ENCODE measurements around the gene MALRD1. TPM values are rescaled to one million over a fixed set of nuclear protein-coding genes. Genes with fewer than 3 reads are reported as not detected.
"Not testable (repeated sequence)": the region's sequence is repeated elsewhere in the genome, so short reads cannot be mapped to it uniquely, and the experiment has no call there.

Gene MALRD1
- total RNA-seq, 2 experiments from 2014 or later, result not detected

DNA sequence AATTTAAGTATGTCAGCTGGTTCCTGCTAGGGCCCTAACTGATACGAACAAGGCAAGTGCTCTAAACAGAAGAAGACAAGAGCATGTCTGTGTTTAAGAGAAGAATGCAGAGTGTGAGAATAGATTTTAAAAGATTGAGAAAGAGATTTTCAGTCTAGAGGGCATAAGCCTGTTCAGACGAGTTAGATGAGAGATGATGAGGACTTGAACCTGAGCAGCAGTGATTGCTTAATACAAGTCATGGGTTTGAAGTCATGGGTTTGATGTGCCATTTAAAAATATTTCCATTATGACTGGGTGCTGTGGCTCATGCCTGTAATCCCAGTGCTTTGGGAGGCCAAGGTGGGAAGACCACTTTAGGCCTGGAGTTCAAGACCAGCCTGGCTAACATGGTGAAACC lies 658.8 kb downstream of the MALRD1 start:
- no peaks in the 10 kb centered on the region for H3K27me3 Mint-ChIP-seq
- peaks cover 11% of the 10 kb centered on the region for H3K9me3 Mint-ChIP-seq
- ATAC-seq (ENCODE audit: low read depth), result no peak
- H3K4me1 Mint-ChIP-seq, result no peaks in the 10 kb centered on the region
- POLR2A ChIA-PET, result no interaction called here
- no peak overlapping the region for H3K4me3 Mint-ChIP-seq
- H3K27ac Mint-ChIP-seq, result no peak overlapping the region
- no peak for DNase-seq
- H3K36me3 Mint-ChIP-seq, result peaks cover 1% of the 10 kb centered on the region

DNA sequence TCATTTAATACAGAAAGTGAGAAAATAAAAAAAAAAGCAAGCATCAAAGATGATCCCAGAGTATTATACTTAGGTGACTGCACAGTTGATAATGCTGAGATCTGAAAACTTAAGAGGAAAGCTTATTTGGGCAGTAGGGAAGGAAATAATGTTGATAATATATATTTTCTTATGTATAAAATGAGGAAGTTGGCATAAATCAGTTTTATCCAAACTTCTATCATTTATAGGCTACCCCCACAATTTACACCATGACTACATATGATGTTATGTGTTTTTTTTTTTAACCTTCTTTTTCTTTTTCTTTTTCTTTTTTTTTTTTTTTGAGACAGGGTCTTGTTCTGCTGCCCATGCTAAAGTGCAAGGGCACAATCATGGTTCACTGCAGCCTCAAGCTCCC lies 659.4 kb downstream of the MALRD1 start:
- POLR2A ChIA-PET, result no interaction called here
- DNase-seq (no peak), ATAC-seq (ENCODE audit: low read depth) (no peak)
- peaks cover 11% of the 10 kb centered on the region for H3K9me3 Mint-ChIP-seq
- peaks cover 1% of the 10 kb centered on the region for H3K36me3 Mint-ChIP-seq
- no peak overlapping the region for H3K4me3 Mint-ChIP-seq
- H3K27ac Mint-ChIP-seq, result no peak overlapping the region
- no peaks in the 10 kb centered on the region for H3K4me1 Mint-ChIP-seq
- no peaks in the 10 kb centered on the region for H3K27me3 Mint-ChIP-seq

DNA sequence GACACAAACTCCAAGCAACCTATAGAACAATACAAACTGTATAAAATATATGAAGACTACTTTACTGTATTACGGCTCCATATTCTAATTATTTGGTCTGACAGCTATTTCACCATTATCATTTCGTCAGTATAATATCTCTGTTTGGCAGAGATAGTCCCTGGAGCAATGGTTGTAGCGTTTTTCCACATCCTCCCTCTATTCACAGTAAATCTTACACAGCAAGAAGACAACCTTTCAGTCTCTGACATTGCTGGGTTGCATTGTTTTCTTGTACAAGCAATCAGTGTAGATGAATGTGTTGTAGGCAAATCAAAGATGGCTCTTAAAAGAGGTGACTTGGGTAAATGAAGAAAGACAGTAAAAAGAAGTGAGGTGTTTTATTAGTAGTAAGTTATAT lies 662.0 kb downstream of the MALRD1 start:
- Mint-ChIP-seq H3K9me3 (peaks cover 17% of the 10 kb centered on the region), H3K36me3 (peaks cover 1% of the 10 kb centered on the region), H3K4me1 (peaks cover 2% of the 10 kb centered on the region), H3K27ac (no peak overlapping the region), H3K27me3 (no peaks in the 10 kb centered on the region), H3K4me3 (no peak overlapping the region)
- no peak for ATAC-seq (ENCODE audit: low read depth)
- no peak for DNase-seq
- POLR2A ChIA-PET, result no interaction called here

DNA sequence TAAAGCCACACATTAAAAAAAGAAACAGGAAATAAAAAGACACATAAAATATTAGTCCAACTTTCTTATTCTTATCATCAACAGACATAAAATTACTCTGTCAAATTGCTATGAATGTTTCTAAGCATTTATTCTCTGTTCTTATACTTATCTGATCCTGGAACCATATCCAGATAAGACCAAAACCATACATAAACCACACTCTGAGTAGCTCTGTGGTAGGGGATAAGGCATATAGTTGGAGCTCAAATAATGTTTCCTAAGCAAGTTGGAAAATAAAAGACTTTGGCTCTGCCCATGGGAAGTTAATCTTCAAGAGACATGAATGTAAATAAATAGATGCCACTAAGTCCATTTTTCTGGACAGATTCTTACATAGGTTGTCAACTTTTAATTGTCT lies 664.6 kb downstream of the MALRD1 start:
- Mint-ChIP-seq H3K4me1 (peaks cover 2% of the 10 kb centered on the region), H3K9me3 (peaks cover 18% of the 10 kb centered on the region), H3K36me3 (peaks cover 1% of the 10 kb centered on the region), H3K27me3 (no peaks in the 10 kb centered on the region), H3K27ac (no peak overlapping the region), H3K4me3 (no peak overlapping the region)
- no peak for ATAC-seq (ENCODE audit: low read depth)
- POLR2A ChIA-PET, result no interaction called here
- DNase-seq, result no peak

DNA sequence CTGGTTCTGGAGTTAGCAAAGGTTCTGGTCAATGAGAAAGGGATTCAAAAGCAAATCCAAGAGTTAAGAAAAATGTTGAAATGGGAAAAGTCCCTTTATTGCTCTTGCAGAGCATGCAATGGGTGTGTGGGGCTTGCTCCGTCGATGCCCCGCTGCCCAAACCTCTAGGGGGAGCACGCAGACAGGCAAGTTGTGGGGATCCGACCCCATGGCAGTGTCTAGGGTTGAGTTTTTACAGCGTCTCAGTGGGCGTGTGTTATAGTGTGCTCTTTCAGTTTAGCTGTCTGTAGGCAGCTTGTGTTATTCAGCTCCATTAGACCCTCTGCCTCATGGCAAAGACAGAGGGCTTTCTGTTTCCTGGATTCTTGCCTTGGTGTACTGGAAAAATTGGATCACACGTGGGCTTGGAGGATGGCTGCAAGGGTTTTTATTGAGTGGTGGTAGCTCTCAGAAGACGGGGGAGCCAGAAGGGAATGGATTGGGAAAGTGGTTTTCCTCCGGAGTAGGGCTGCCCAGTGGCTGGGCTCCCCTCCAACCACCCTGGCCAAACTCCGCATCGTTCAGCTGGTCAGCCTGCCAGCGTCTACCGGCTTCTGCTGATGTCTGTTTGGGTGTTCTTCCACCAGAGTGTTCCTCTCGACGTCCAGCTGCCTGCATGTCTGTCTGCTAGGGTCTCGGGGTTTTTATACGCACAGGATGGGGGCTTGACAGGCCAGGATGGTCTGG lies 665.4 kb downstream of the MALRD1 start:
- H3K27me3 Mint-ChIP-seq, result no peaks in the 10 kb centered on the region
- H3K4me1 Mint-ChIP-seq, result peaks cover 2% of the 10 kb centered on the region
- H3K27ac Mint-ChIP-seq, result no peak overlapping the region
- DNase-seq (no peak), ATAC-seq (ENCODE audit: low read depth) (no peak)
- no peak overlapping the region for H3K4me3 Mint-ChIP-seq
- H3K9me3 Mint-ChIP-seq, result peaks cover 18% of the 10 kb centered on the region
- POLR2A ChIA-PET, result no interaction called here
- H3K36me3 Mint-ChIP-seq, result peaks cover 1% of the 10 kb centered on the region

DNA sequence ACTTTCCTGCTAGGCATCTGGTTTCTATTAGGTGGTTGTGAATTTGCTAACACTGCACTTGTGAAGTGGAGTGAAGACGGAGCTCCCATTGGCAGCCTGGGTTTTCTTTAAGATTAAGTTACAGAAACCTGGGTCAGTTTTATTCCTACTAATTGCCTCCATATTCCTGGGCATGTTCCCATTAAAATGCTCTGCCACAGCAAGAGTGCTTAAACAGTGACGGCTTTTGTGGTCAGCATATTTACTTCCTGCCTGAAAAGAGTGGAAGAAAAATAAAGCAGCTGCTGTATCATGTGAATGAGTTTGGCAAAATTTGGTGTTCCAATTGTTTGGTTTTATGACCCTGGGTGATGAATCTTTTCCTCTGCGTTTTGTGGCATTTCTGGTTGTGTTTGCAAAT lies 670.7 kb downstream of the MALRD1 start:
- H3K9me3 Mint-ChIP-seq, result peaks cover 7% of the 10 kb centered on the region
- H3K27me3 Mint-ChIP-seq, result no peaks in the 10 kb centered on the region
- H3K36me3 Mint-ChIP-seq, result no peaks in the 10 kb centered on the region
- H3K4me1 Mint-ChIP-seq, result peaks cover 2% of the 10 kb centered on the region
- ATAC-seq (ENCODE audit: low read depth), result no peak
- H3K4me3 Mint-ChIP-seq, result no peak overlapping the region
- POLR2A ChIA-PET, result no interaction called here
- no peak overlapping the region for H3K27ac Mint-ChIP-seq
- DNase-seq, result no peak

DNA sequence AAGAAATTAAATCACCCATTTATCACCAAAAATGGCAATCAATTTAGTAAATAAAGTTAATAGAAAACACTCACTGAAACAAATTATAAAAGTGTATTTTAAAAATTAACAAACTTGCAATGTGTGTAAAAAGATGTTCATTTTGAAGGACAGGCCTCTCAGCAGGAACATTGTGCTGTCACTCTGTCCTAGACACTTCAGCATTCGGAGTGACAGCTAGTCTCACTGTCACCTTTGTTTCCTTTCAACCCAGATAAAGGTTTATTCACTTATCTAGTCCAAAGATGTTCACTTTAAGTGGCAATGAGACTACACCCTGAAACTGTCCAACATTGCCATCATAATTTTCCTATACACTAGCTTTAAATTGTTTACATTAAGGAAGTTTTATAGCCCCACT lies 675.7 kb downstream of the MALRD1 start:
- H3K4me1 Mint-ChIP-seq, result no peaks in the 10 kb centered on the region
- DNase-seq (no peak), ATAC-seq (ENCODE audit: low read depth) (no peak)
- H3K9me3 Mint-ChIP-seq, result peaks cover 5% of the 10 kb centered on the region
- no peak overlapping the region for H3K4me3 Mint-ChIP-seq
- POLR2A ChIA-PET, result no interaction called here
- no peaks in the 10 kb centered on the region for H3K27me3 Mint-ChIP-seq
- H3K27ac Mint-ChIP-seq, result no peak overlapping the region
- H3K36me3 Mint-ChIP-seq, result no peaks in the 10 kb centered on the region

DNA sequence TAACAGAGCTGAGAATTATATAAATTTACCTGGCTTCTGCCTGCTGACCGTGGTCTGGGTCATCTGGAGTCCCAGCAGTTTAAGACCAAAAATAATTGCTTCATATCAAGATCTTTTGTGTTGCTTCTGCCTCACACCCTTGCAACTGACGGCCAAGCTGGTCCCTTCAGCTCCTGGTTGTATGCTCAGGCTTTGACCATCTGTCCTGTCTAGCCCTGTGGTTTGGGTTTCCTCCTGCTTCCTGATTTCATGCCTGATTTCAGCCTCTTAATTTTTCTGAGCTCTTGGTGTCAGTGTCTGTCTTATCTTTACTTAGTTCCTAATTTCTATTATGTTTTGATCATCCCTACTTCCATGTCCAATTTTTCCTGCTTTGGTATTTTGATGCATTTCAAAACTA lies 679.8 kb downstream of the MALRD1 start:
- peaks cover 4% of the 10 kb centered on the region for H3K9me3 Mint-ChIP-seq
- H3K27me3 Mint-ChIP-seq, result no peaks in the 10 kb centered on the region
- no peak overlapping the region for H3K27ac Mint-ChIP-seq
- DNase-seq, result no peak
- no peak for ATAC-seq (ENCODE audit: low read depth)
- POLR2A ChIA-PET, result no interaction called here
- H3K4me1 Mint-ChIP-seq, result no peaks in the 10 kb centered on the region
- no peaks in the 10 kb centered on the region for H3K36me3 Mint-ChIP-seq
- H3K4me3 Mint-ChIP-seq, result no peak overlapping the region

DNA sequence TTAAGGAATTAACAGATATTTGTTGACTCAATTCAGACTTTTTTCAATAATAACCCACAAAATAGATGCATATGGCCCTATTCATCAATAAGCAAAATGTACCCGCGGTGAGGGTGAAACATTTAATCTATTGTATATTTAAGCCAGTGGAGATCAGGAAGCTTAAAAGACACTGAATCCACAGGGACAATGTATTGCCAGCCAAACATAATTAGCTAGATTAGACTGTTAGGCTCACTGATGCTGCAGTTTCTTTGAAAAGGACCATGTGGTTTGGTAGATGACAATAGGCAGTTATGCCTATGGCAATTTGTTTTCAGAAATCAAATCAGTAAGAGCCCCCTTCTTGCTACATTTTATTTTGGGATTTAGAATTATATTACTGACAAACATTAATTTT lies 680.4 kb downstream of the MALRD1 start:
- Mint-ChIP-seq H3K27ac (no peak overlapping the region), H3K4me3 (no peak overlapping the region), H3K36me3 (no peaks in the 10 kb centered on the region), H3K27me3 (no peaks in the 10 kb centered on the region), H3K9me3 (peaks cover 4% of the 10 kb centered on the region), H3K4me1 (no peaks in the 10 kb centered on the region)
- POLR2A ChIA-PET, result no interaction called here
- DNase-seq, result no peak
- ATAC-seq (ENCODE audit: low read depth), result no peak

DNA sequence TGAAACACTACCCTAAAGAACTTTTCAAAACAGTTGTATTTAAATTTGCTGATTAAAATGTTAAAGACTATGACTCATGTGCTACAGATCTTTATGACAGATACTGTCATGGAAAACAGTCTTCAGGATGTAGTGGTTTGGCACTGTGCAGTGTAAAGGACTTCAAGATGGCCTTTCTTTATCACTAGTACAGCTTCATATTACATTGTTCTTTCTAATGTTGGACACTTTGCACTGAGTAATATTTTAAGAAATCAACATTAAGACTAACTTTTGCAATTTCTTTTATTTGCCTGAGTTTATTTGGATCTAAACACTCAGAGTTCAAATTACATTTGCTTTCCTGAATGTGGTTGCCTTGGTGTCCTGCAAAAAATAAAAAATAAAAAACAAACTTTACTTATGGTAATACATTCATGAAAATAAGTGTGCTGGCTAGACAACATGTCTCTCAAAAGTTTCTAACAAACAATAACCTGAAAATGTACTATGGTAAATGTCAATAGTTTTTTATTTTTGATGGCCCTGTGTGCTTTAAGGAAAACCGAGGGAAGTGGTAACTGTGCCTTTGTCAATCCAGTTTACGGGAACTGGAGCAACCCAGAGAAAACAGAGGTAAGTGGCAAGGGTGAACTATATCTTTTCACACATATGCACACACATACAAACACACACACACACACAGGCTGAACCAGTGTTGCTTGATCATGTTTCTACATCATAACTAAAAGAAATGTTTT lies 681.7 kb downstream of the MALRD1 start:
- H3K4me1 Mint-ChIP-seq, result no peaks in the 10 kb centered on the region
- no peak for DNase-seq
- H3K4me3 Mint-ChIP-seq, result no peak overlapping the region
- no peaks in the 10 kb centered on the region for H3K36me3 Mint-ChIP-seq
- H3K27me3 Mint-ChIP-seq, result no peaks in the 10 kb centered on the region
- peaks cover 2% of the 10 kb centered on the region for H3K9me3 Mint-ChIP-seq
- POLR2A ChIA-PET, result no interaction called here
- H3K27ac Mint-ChIP-seq, result no peak overlapping the region
- no peak for ATAC-seq (ENCODE audit: low read depth)

DNA sequence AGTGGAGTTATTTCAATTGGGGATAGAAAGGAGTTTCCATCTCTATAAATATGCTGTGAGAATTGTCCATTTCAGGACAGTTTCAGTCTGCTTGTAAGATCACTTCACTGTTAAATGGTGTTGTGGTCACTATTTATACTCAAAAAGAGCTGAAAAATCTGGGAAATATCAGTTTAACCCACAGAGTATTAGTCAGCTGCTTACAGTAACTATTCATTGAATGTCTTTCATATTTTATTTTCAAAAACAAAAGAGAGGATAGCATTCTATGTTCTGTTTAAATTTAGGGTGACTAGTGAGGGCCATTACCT lies 682.3 kb downstream of the MALRD1 start:
- Mint-ChIP-seq H3K9me3 (peaks cover 2% of the 10 kb centered on the region), H3K4me1 (no peaks in the 10 kb centered on the region), H3K27ac (no peak overlapping the region), H3K4me3 (no peak overlapping the region), H3K27me3 (no peaks in the 10 kb centered on the region), H3K36me3 (no peaks in the 10 kb centered on the region)
- no peak for ATAC-seq (ENCODE audit: low read depth)
- POLR2A ChIA-PET, result no interaction called here
- DNase-seq, result no peak

DNA sequence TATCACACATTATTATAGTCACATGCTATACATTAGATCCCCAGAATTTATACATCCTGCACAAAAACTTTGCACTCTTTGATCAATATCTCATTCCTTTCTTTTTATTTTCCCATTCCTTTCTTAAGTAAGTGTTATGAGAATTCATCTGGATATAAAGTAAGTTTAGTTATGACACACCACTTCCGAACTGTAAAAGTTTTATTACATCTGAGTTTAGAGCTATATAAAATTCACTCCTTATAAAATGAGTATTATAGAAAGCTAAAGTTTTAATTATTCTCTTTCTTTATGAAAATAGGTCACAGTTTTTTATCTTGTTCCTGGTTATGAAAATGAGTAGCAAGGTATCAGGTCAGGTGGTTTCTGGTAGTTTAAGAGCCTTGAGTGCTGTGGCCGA lies 683.0 kb downstream of the MALRD1 start:
- no peaks in the 10 kb centered on the region for H3K4me1 Mint-ChIP-seq
- H3K27ac Mint-ChIP-seq, result no peak overlapping the region
- no peaks in the 10 kb centered on the region for H3K36me3 Mint-ChIP-seq
- H3K4me3 Mint-ChIP-seq, result no peak overlapping the region
- DNase-seq (no peak), ATAC-seq (ENCODE audit: low read depth) (no peak)
- POLR2A ChIA-PET, result no interaction called here
- H3K9me3 Mint-ChIP-seq, result peaks cover 6% of the 10 kb centered on the region
- H3K27me3 Mint-ChIP-seq, result no peaks in the 10 kb centered on the region

DNA sequence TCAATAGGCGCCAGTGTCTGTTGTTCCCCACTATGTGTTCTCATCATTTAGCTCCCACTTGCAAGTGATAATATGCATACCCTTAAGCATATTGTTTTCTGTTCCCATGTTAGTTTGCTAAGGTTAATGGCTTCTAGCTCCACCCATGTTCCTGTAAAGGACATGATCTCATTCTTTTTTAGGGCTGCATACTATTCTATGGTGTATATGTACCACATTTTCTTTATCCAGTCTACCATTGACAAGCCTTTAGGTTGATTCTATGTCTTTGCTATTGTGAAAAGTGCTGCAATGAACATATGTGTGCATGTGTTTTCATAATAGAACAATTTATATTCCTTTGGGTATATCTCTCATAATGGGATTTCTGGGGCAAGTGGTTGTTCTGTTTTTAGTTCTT lies 689.8 kb downstream of the MALRD1 start:
- no peaks in the 10 kb centered on the region for H3K4me1 Mint-ChIP-seq
- no peak for ATAC-seq (ENCODE audit: low read depth)
- H3K4me3 Mint-ChIP-seq, result no peak overlapping the region
- H3K27me3 Mint-ChIP-seq, result no peaks in the 10 kb centered on the region
- no peak for DNase-seq
- POLR2A ChIA-PET, result no interaction called here
- H3K27ac Mint-ChIP-seq, result no peak overlapping the region
- no peaks in the 10 kb centered on the region for H3K36me3 Mint-ChIP-seq
- H3K9me3 Mint-ChIP-seq, result peaks cover 9% of the 10 kb centered on the region

DNA sequence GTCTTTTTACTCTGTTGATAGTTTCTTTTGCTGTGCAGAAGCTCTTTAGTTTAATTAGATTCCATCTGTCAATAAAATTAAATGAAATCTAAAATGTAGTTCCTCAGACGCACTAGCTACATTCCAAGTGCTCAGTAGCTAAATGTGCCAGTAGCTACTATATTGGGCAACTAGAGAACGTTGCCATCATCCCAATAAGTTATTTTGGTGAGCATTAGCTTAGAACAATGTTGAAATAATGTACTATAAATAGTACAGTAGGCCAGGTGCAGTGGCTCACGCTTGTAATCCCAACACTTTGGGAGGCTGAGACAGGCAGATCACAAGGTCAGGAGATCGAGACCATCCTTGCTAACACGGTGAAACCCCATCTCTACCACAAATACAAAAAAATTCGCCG lies 690.6 kb downstream of the MALRD1 start:
- H3K4me3 Mint-ChIP-seq; POLR2A ChIA-PET; H3K27ac Mint-ChIP-seq; ATAC-seq (ENCODE audit: low read depth); H3K9me3 Mint-ChIP-seq; H3K36me3 Mint-ChIP-seq; DNase-seq; H3K4me1 Mint-ChIP-seq; H3K27me3 Mint-ChIP-seq: not testable (repeated sequence)
